Measurements from ENCODE around the gene IL12RB2. TPM values are rescaled to one million over a fixed set of nuclear protein-coding genes. Genes with fewer than 3 reads are reported as not detected.
"Not testable (repeated sequence)": the region's sequence is repeated elsewhere in the genome, so short reads cannot be mapped to it uniquely, and the experiment has no call there.

Gene IL12RB2
- total RNA-seq, 1 donor from 2014 or later = not detected

DNA sequence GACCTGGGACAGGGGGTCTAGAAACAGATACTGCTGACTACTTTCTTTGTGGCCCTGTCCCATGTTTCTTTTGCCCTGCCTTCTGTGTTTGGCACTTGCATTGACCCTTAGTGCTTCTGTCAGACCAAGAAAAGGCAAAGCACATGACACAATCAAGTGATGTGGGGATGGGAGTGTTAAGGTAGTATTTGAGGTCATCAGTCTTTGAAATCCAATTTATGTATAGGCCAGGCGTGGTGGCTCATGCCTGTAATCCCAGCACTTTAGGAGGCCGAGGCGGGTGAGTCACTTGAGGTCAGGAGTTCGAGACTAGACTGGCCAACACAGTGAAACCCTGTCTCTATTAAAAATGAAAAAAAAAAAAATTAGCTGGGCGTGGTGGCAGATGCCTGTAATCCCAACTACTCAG, 96.5 kb downstream of the IL12RB2 start:
- H3K9me3 Mint-ChIP-seq (ENCODE audit: unreplicated experiment) = no peaks in the 10 kb centered on the region
- no peak for DNase-seq (ENCODE audit: extremely low spot score, unreplicated experiment)
- no peaks in the 10 kb centered on the region for H3K4me1 Mint-ChIP-seq (ENCODE audit: unreplicated experiment)
- TF ChIP-seq, protein P1, sequence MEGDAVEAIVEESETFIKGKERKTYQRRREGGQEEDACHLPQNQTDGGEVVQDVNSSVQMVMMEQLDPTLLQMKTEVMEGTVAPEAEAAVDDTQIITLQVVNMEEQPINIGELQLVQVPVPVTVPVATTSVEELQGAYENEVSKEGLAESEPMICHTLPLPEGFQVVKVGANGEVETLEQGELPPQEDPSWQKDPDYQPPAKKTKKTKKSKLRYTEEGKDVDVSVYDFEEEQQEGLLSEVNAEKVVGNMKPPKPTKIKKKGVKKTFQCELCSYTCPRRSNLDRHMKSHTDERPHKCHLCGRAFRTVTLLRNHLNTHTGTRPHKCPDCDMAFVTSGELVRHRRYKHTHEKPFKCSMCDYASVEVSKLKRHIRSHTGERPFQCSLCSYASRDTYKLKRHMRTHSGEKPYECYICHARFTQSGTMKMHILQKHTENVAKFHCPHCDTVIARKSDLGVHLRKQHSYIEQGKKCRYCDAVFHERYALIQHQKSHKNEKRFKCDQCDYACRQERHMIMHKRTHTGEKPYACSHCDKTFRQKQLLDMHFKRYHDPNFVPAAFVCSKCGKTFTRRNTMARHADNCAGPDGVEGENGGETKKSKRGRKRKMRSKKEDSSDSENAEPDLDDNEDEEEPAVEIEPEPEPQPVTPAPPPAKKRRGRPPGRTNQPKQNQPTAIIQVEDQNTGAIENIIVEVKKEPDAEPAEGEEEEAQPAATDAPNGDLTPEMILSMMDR (IDR thresholded peaks at IDR 0.05) = no peak
- no peaks in the 10 kb centered on the region for H3K27me3 Mint-ChIP-seq (ENCODE audit: unreplicated experiment)
- H3K27ac Mint-ChIP-seq (ENCODE audit: unreplicated experiment) = no peak overlapping the region
- no peaks in the 10 kb centered on the region for H3K36me3 Mint-ChIP-seq (ENCODE audit: unreplicated experiment)
- no peak overlapping the region for H3K4me3 Mint-ChIP-seq (ENCODE audit: unreplicated experiment)

DNA sequence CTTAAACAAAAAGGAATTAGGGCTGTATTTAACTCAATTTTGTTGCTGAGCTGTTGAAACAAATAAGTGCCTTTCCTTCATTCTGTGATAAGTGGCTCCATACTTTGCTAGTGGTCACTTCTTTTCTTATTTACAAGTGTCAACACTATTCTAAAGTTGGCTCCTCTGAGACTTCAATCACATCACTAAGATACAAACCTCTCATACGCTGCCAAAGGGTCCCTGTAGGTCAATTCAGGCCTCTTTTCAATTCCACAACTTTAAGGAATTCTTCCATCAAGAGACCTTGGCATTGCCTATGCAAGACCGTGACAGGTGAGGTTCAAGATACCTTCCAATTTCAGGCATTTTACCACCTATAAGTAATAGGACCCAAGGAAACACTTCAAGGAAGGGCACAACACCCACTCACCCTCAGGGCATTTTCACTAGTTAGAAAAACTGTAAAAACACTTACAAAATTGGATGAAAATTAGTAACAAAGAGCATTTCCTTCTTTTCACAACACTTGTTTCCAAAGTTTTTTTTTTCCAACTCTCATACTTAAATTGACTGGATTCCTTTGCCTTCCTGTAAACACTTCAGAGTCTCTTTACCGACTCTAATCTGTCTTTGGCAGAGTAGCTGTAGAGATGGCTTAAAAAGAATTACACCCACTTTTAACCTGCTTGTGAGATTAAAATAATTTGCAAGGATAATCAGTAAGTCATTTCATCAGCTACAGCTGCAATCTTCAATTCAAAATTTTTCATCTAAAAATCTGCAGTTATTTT, 98.0 kb downstream of the IL12RB2 start:
- TF ChIP-seq, protein P1 (IDR thresholded peaks at IDR 0.05) = no peak
- H3K4me3 Mint-ChIP-seq (ENCODE audit: unreplicated experiment) = no peak overlapping the region
- peaks cover 10% of the 10 kb centered on the region for H3K36me3 Mint-ChIP-seq (ENCODE audit: unreplicated experiment)
- no peaks in the 10 kb centered on the region for H3K27me3 Mint-ChIP-seq (ENCODE audit: unreplicated experiment)
- no peak overlapping the region for H3K27ac Mint-ChIP-seq (ENCODE audit: unreplicated experiment)
- H3K4me1 Mint-ChIP-seq (ENCODE audit: unreplicated experiment) = no peaks in the 10 kb centered on the region
- H3K9me3 Mint-ChIP-seq (ENCODE audit: unreplicated experiment) = no peaks in the 10 kb centered on the region
- no peak for DNase-seq (ENCODE audit: extremely low spot score, unreplicated experiment)

DNA sequence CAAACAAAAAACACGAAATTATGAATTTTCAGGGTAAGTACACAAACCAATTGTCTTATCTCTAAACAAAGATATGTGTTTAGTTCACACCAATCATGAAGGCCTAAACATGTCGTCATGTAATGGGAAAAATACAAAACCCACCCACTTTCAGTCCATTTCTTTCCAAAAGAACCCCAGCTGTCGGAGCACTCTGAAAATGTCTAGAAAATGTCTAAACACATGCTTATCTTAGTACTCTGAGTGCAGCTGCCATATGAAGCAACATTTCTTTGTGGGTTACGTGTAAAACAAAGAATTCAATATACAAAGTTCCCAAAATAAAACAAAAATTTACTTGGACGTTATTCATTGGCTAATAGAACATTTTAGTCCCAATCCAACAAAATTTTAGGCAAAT, 99.8 kb downstream of the IL12RB2 start:
- H3K4me1 Mint-ChIP-seq (ENCODE audit: unreplicated experiment) = no peaks in the 10 kb centered on the region
- no peak overlapping the region for H3K27ac Mint-ChIP-seq (ENCODE audit: unreplicated experiment)
- peaks cover 22% of the 10 kb centered on the region for H3K36me3 Mint-ChIP-seq (ENCODE audit: unreplicated experiment)

DNA sequence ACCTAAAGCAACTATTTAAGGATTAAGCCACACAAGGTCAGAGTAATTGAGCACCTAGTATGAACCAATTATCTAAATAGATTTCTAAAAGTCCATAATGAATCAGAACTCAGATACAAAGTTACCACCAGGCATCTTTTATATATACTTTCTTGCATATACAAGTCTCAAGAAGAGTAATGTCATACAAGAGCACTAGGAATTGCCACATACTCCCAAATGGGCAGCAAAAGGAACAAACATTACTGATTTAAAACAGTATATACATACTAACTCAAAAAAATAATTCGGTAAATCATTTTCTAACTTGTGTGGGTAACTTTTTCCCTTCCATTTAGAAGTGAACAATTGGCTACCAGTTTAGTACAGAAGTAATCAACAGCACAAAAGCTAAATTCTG, 100.5 kb downstream of the IL12RB2 start:
- H3K4me3 Mint-ChIP-seq (ENCODE audit: unreplicated experiment) = no peak overlapping the region
- peaks cover 22% of the 10 kb centered on the region for H3K36me3 Mint-ChIP-seq (ENCODE audit: unreplicated experiment)
- TF ChIP-seq, protein P1 (IDR thresholded peaks at IDR 0.05) = no peak
- H3K27ac Mint-ChIP-seq (ENCODE audit: unreplicated experiment) = no peak overlapping the region
- no peak for DNase-seq (ENCODE audit: extremely low spot score, unreplicated experiment)
- no peaks in the 10 kb centered on the region for H3K9me3 Mint-ChIP-seq (ENCODE audit: unreplicated experiment)
- no peaks in the 10 kb centered on the region for H3K27me3 Mint-ChIP-seq (ENCODE audit: unreplicated experiment)
- H3K4me1 Mint-ChIP-seq (ENCODE audit: unreplicated experiment) = no peaks in the 10 kb centered on the region

More for the DNA sequence above, 99.8 kb downstream of the IL12RB2 start:
- H3K9me3 Mint-ChIP-seq (ENCODE audit: unreplicated experiment) = no peaks in the 10 kb centered on the region
- TF ChIP-seq, protein P1 (IDR thresholded peaks at IDR 0.05) = no peak
- no peak for DNase-seq (ENCODE audit: extremely low spot score, unreplicated experiment)
- H3K27me3 Mint-ChIP-seq (ENCODE audit: unreplicated experiment) = no peaks in the 10 kb centered on the region
- H3K4me3 Mint-ChIP-seq (ENCODE audit: unreplicated experiment) = no peak overlapping the region

DNA sequence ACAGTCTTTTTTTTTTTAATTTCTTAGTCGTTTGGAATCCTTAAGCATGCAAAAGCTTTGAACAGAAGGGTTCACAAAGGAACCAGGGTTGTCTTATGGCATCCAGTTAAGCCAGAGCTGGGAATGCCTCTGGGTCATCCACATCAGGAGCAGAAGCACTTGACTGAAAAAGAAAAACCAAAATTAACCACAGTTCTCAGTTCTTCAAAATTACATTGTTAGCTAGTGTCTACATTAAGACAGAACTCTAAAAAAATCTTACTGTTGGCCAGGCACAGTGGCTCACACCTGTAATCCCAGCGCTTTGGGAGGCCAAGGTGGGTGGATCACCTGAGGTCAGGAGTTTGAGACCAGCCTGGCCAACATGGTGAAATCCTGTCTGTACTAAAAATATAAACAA, 105.4 kb downstream of the IL12RB2 start:
- H3K27me3 Mint-ChIP-seq (ENCODE audit: unreplicated experiment); DNase-seq (ENCODE audit: extremely low spot score, unreplicated experiment); H3K4me1 Mint-ChIP-seq (ENCODE audit: unreplicated experiment); H3K9me3 Mint-ChIP-seq (ENCODE audit: unreplicated experiment); H3K4me3 Mint-ChIP-seq (ENCODE audit: unreplicated experiment); H3K27ac Mint-ChIP-seq (ENCODE audit: unreplicated experiment): not testable (repeated sequence)
- peaks cover 54% of the 10 kb centered on the region for H3K36me3 Mint-ChIP-seq (ENCODE audit: unreplicated experiment)

Measured in osteocyte (in vitro differentiated cells).